Effector memory CD4-positive, alpha-beta T cell (primary cell): ENCODE data around the gene SLC39A11.

Experiments used
- DNase-seq, 3 donors: peaks; one replicate each; pipeline ENCODE4 v3.0.0-alpha.2; 2020
- H3K27ac ChIP-seq: 2 replicates; pipeline ENCODE4 v1.7.0; 2013; ENCODE audit warnings: mild to moderate bottlenecking, low read length, moderate library complexity; ENCODE audit not compliant: insufficient read depth, poor library complexity, severe bottlenecking
- H3K27me3 ChIP-seq: replicated peaks from 2 replicates; pipeline ENCODE4 v1.7.0; 2013; ENCODE audit warnings: mild to moderate bottlenecking, low read length; ENCODE audit not compliant: insufficient read depth, control insufficient read depth, poor library complexity, severe bottlenecking
- H3K36me3 ChIP-seq: 2 replicates; pipeline ENCODE4 v1.7.0; 2013; ENCODE audit warnings: mild to moderate bottlenecking, low read length, moderate library complexity; ENCODE audit not compliant: control insufficient read depth, insufficient read depth
- H3K4me1 ChIP-seq: 2 replicates; pipeline ENCODE4 v1.7.0; 2013; ENCODE audit warnings: low read length, mild to moderate bottlenecking; ENCODE audit not compliant: control insufficient read depth, insufficient read depth, poor library complexity, severe bottlenecking
- H3K4me3 ChIP-seq: 2 replicates; pipeline ENCODE4 v1.7.0; 2013; ENCODE audit warnings: low read length, low read depth, mild to moderate bottlenecking; ENCODE audit not compliant: insufficient read depth, poor library complexity, severe bottlenecking
- H3K9me3 ChIP-seq: 2 replicates; pipeline ENCODE4 v1.7.0; 2013; ENCODE audit warnings: mild to moderate bottlenecking, low read length, moderate library complexity; ENCODE audit not compliant: control insufficient read depth

SLC39A11 gene

GRCh38 chr17:72597354-72598087, 495.0 kb downstream of the SLC39A11 start:
- no peak overlapping the region for H3K4me3 ChIP-seq

More at GRCh38 chr17:72597354-72598087, 495.0 kb downstream of the SLC39A11 start:
- Histone ChIP-seq H3K27ac (no peak overlapping the region), H3K36me3 (no peaks in the 10 kb centered on the region), H3K27me3 (no peaks in the 10 kb centered on the region), H3K9me3 (no peaks in the 10 kb centered on the region), H3K4me1 (no peaks in the 10 kb centered on the region)
- DNase-seq: no peak
